Colonic mucosa (tissue), 4 donors: ENCODE data around the gene CLASP1. TPM values are rescaled to one million over a fixed set of nuclear protein-coding genes. Genes with fewer than 3 reads are reported as not detected.
"Not testable (repeated sequence)": the region's sequence is repeated elsewhere in the genome, so short reads cannot be mapped to it uniquely, and the experiment has no call there.

Source experiments
- DNase-seq: peaks from one replicate; pipeline ENCODE4 v3.0.0-alpha.2; 2020
- H3K27ac ChIP-seq: fragments of 200-600 bp; one replicate; pipeline ENCODE4 v1.8.0; 2021
- H3K27me3 ChIP-seq: fragments of 200-600 bp; one replicate; pipeline ENCODE4 v1.8.0; 2021
- H3K36me3 ChIP-seq: fragments of 200-600 bp; one replicate; pipeline ENCODE4 v1.8.0; 2021
- H3K4me1 ChIP-seq: fragments of 200-600 bp; one replicate; pipeline ENCODE4 v1.8.0; 2021; ENCODE audit warnings: mild to moderate bottlenecking
- H3K4me3 ChIP-seq: fragments of 200-600 bp; one replicate; pipeline ENCODE4 v1.8.0; 2021
- H3K9ac ChIP-seq, 2 donors: one replicate each; pipeline ENCODE4 v1.7.0; 2013; ENCODE audit warnings: control low read depth in 2 of 2, low read depth in 2 of 2, low read length in 2 of 2
- H3K9me3 ChIP-seq: fragments of 200-600 bp; one replicate; pipeline ENCODE4 v1.8.0; 2021
- intact Hi-C: fragments of 100-400 bp; cut with DNase I; formaldehyde crosslinking; loops from one replicate; pipeline ENCODE4 v1.14.1; 2022
- total RNA-seq, 2 donors: library from RNA; stranded (reverse); fragmentation: NEBNext Ultra II Directional in 1 of 2; extraction: Animal tissue kit (Norgen Biotek cat#: 25700) in 1 of 2; gene quantifications; one replicate each; pipeline ENCODE4 v1.2.1, GENCODE V29; 2021
- TF ChIP-seq, protein P1 (sequence below): fragments of 200-600 bp; IDR thresholded peaks from one replicate; pipeline ENCODE4 v1.8.0; 2022; ENCODE audit warnings: antibody characterized with exemption, mild to moderate bottlenecking
- donor health status: healthy.
- donor health status: DM: no; HTN: no; CAD: no.
- donor health status: DM: no; HTN: no; CAD: no.

CLASP1 gene
- total RNA-seq, 2 donors from 2014 or later, result 30.3 to 32.3 TPM

- DNase-seq, result no peak
- H3K36me3 ChIP-seq, result no peaks in the 10 kb centered on the region
- H3K27ac ChIP-seq, result no peak overlapping the region
- H3K9me3 ChIP-seq, result no peaks in the 10 kb centered on the region
- H3K27me3 ChIP-seq, result no peaks in the 10 kb centered on the region
- intact Hi-C loops, result no loop called here
- no peak overlapping the region for H3K4me3 ChIP-seq
- H3K9ac ChIP-seq, result no peak overlapping the region
- H3K4me1 ChIP-seq, result no peaks in the 10 kb centered on the region
- TF ChIP-seq, protein P1, sequence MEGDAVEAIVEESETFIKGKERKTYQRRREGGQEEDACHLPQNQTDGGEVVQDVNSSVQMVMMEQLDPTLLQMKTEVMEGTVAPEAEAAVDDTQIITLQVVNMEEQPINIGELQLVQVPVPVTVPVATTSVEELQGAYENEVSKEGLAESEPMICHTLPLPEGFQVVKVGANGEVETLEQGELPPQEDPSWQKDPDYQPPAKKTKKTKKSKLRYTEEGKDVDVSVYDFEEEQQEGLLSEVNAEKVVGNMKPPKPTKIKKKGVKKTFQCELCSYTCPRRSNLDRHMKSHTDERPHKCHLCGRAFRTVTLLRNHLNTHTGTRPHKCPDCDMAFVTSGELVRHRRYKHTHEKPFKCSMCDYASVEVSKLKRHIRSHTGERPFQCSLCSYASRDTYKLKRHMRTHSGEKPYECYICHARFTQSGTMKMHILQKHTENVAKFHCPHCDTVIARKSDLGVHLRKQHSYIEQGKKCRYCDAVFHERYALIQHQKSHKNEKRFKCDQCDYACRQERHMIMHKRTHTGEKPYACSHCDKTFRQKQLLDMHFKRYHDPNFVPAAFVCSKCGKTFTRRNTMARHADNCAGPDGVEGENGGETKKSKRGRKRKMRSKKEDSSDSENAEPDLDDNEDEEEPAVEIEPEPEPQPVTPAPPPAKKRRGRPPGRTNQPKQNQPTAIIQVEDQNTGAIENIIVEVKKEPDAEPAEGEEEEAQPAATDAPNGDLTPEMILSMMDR, result no peak
Measured at GRCh38 chr2:121613774-121614173, 35.5 kb downstream of the CLASP1 start.

GRCh38 chr2:121613152-121613551 lies 36.1 kb downstream of the CLASP1 start:
- no peaks in the 10 kb centered on the region for H3K9me3 ChIP-seq
- H3K4me3 ChIP-seq, result no peak overlapping the region
- H3K36me3 ChIP-seq, result no peaks in the 10 kb centered on the region
- intact Hi-C loops, result no loop called here
- no peak overlapping the region for H3K27ac ChIP-seq
- H3K4me1 ChIP-seq, result no peaks in the 10 kb centered on the region
- TF ChIP-seq, protein P1, result no peak
- no peak for DNase-seq
- no peak overlapping the region for H3K9ac ChIP-seq
- no peaks in the 10 kb centered on the region for H3K27me3 ChIP-seq

GRCh38 chr2:121611730-121612705 lies 37.2 kb downstream of the CLASP1 start:
- Histone ChIP-seq H3K27ac (no peak overlapping the region), H3K36me3 (no peaks in the 10 kb centered on the region), H3K4me3 (no peak overlapping the region), H3K9ac (no peak overlapping the region), H3K9me3 (no peaks in the 10 kb centered on the region), H3K4me1 (no peaks in the 10 kb centered on the region), H3K27me3 (no peaks in the 10 kb centered on the region)
- DNase-seq, result no peak
- intact Hi-C loops, result no loop called here
- TF ChIP-seq, protein P1, result no peak

- H3K27me3 ChIP-seq, H3K9ac ChIP-seq, H3K9me3 ChIP-seq, H3K36me3 ChIP-seq, H3K4me3 ChIP-seq, DNase-seq, intact Hi-C loops, H3K4me1 ChIP-seq, H3K27ac ChIP-seq: not testable (repeated sequence)
Measured at GRCh38 chr2:121611048-121611649, 38.1 kb downstream of the CLASP1 start.

GRCh38 chr2:121610487-121610874 lies 38.8 kb downstream of the CLASP1 start:
- H3K36me3 ChIP-seq, H3K27ac ChIP-seq, H3K27me3 ChIP-seq, H3K4me1 ChIP-seq, H3K9me3 ChIP-seq, H3K4me3 ChIP-seq, DNase-seq, intact Hi-C loops, H3K9ac ChIP-seq: not testable (repeated sequence)

DNA sequence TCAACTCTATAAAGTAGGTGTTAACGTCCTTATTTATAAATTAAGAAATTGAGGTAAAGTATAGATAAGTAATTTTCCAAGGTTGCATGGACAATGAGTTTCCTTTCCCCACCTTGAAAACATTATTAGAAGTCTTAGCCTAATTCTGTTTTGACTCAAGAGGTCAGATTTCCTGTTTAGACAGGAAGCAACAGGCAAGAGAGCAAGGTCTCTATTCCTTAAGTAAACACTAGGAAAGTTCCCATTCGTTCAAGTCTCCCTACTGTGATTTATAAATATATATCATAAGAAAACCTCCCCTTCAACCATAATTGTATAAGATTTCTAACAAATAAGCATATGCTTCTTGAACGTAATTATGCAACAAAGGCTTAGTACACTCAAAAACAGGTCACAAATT lies 40.3 kb downstream of the CLASP1 start:
- Histone ChIP-seq H3K4me1 (no peaks in the 10 kb centered on the region), H3K36me3 (no peaks in the 10 kb centered on the region), H3K4me3 (no peak overlapping the region), H3K27me3 (no peaks in the 10 kb centered on the region), H3K9me3 (no peaks in the 10 kb centered on the region), H3K27ac (no peak overlapping the region), H3K9ac (no peak overlapping the region)
- TF ChIP-seq, protein P1, result no peak
- no peak for DNase-seq
- intact Hi-C loops, result no loop called here
